Measurements from ENCODE around the gene SLC18A2. TPM values are rescaled to one million over a fixed set of nuclear protein-coding genes. Genes with fewer than 3 reads are reported as not detected.

The SLC18A2 gene
- total RNA-seq, 4 donors from 2014 or later = 0.60 to 1.7 (median 0.93) TPM; not detected in 1

DNA sequence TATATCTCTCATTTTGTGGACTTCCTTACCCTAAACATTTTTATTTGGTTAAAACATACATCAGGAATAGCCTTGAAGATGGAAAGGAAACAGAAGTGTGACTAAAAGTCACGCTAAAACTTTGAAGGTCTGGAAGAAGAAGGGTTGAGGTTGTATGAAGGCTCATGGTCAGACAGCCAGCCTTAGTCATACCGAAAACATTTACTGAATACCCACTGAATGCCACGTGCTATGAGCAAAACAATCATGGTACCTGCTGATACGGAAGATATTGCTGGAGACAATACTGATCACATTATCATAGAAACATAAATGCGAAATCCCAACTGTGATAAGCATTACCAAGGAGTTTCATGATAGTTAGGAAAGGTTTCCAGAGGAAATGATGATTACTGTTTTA, 70.3 kb downstream of the SLC18A2 start:
- TF ChIP-seq, protein P1, sequence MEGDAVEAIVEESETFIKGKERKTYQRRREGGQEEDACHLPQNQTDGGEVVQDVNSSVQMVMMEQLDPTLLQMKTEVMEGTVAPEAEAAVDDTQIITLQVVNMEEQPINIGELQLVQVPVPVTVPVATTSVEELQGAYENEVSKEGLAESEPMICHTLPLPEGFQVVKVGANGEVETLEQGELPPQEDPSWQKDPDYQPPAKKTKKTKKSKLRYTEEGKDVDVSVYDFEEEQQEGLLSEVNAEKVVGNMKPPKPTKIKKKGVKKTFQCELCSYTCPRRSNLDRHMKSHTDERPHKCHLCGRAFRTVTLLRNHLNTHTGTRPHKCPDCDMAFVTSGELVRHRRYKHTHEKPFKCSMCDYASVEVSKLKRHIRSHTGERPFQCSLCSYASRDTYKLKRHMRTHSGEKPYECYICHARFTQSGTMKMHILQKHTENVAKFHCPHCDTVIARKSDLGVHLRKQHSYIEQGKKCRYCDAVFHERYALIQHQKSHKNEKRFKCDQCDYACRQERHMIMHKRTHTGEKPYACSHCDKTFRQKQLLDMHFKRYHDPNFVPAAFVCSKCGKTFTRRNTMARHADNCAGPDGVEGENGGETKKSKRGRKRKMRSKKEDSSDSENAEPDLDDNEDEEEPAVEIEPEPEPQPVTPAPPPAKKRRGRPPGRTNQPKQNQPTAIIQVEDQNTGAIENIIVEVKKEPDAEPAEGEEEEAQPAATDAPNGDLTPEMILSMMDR (IDR thresholded peaks at IDR 0.05) = no peak
- DNase-seq (ENCODE audit: low spot score) = no peak
- no peak for ATAC-seq (ENCODE audit: low FRiP score)

DNA sequence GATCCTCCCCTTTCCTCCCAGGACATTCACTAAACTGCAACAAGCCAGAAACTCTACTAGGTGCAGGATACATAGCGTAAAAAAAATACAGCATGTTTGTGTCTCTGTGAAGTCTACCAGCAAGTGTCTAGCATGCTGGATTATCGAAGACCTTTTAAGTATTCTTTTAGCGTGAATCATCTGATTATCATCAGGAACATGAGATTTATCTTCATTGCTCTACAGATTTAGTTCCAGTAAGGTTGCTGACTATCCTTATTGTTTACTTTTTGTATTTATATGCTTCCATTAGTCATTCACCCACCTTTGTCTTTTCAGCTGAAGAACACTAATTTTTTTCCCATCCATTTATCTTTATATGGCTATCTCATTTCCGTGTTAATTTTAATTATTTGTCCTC, 71.5 kb downstream of the SLC18A2 start:
- DNase-seq (ENCODE audit: low spot score) = no peak
- TF ChIP-seq, protein P1 (IDR thresholded peaks at IDR 0.05) = no peak
- no peak for ATAC-seq (ENCODE audit: low FRiP score)

DNA sequence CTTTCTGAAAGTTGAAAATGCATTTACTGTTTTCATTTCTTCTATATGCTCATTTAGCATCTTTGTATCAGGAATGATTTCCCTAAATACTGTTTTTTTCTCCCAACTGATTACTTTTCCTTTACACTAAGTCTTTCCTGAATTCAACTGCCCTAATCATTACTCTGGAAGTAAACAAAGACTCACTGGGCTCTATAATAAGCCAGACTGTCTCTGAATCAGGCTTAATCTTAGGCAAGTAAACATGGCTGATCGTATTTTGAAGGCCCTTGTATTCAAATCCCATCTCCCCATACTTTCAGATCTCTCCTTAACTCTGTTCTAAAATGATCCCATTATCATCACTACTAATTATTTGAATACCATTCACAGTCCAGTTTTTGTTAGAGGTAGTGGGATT, 72.7 kb downstream of the SLC18A2 start:
- ATAC-seq (ENCODE audit: low FRiP score) = no peak
- TF ChIP-seq, protein P1 (IDR thresholded peaks at IDR 0.05) = no peak
- no peak for DNase-seq (ENCODE audit: low spot score)

DNA sequence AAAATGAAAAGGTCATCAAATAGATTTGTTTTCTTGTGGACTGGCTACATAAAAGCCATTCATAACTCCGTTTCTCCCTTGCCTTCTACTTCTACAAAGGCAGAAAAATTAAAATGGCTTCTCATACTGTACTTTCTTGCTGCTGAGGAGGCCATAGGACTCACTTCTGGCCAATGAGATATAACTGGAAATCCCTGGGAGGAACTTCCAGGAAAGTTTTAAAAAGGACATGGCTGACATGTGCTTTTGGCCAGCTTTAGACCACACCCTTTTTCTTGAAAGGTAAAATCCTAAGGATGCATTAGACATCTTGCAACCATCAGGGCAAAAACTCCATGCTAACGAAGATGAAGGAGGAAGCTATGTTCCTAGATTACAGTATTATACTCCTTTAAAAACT, 75.8 kb downstream of the SLC18A2 start:
- no peak for ATAC-seq (ENCODE audit: low FRiP score)
- DNase-seq (ENCODE audit: low spot score) = no peak
- TF ChIP-seq, protein P1 (IDR thresholded peaks at IDR 0.05) = no peak

DNA sequence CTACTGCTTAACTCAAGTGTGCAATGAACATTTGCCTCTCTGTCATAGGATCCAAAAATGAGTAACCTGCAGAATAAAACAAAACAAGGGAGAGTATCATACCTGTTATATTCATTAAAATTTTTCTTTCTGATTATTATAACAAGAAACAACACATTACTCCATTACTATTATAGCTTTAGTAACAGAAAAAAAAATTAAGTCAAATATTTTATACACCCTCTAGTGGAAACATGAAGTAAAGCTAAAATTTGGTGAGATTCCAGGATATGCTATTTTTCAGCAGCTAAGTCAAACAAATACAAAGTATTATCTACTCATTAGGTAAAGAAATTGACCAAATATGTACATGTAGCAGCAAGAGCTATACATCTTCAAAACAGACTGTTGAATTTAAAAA, 78.0 kb downstream of the SLC18A2 start:
- DNase-seq (ENCODE audit: low spot score) = no peak
- no peak for ATAC-seq (ENCODE audit: low FRiP score)
- TF ChIP-seq, protein P1 (IDR thresholded peaks at IDR 0.05) = no peak

DNA sequence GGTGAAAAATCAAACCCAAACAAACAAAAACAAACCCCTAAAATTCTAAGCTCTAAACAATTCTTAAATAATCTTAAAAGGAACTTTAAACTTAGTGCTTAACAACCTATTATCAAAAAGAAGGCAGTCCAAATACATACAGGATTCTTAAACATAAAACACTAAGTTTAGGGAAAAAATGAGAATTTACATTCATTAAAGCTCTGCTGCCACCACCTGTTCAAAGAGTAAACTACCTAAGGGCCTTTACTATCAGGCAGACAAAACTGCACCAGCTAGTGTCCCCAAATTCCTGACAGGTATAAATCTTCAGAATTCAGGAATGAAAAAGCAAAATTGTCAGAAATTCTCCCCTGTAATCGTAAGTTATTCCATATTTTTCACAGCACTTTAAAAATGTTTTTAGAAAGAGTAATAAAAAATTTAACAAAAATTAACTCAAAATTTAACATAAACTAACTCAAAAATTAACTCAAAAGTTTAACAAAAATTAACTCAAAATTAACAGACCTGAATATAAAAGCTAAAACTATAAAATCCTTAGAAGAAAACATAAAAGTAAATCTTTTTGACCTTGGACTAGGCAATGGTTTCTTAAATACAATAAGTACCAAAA, 79.2 kb downstream of the SLC18A2 start:
- TF ChIP-seq, protein P1 (IDR thresholded peaks at IDR 0.05) = no peak
- DNase-seq (ENCODE audit: low spot score) (no peak), ATAC-seq (ENCODE audit: low FRiP score) (no peak)

DNA sequence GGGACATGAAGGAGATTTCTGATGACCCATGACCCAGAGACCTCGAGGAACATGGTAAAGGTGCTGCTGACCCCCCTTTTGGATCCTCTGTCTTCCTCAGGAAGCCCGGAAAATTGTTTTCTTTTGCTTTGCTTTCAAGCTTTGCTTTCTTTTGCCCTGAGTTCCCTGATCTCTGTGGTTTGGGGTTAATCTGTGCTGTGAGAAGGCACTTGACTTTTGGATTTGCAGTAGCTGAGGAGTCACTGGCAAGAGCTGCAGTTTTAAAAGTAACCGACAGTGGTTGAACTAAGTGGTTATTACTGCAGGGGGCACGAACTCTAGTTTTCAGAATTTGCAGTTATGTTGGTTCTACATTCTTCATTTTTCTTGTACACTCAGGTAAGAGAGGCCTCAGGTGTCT, 81.3 kb downstream of the SLC18A2 start:
- ATAC-seq (ENCODE audit: low FRiP score) (no peak), DNase-seq (ENCODE audit: low spot score) (no peak)
- TF ChIP-seq, protein P1 (IDR thresholded peaks at IDR 0.05) = no peak

Measured in omental fat pad (tissue), 4 donors.